H1 (cell line): Measurements from ENCODE around the gene FHDC1. TPM values are rescaled to one million over a fixed set of nuclear protein-coding genes. Genes with fewer than 3 reads are reported as not detected.

ENCODE experiments used
- polyA plus RNA-seq, 7 experiments: library from polyadenylated mRNA; depleted of rRNA in 3 of 7; stranded (reverse) in 5 of 7; unstranded in 2 of 7; fragments of >200 nt in 5 of 7; fragments of 200-250 nt in 2 of 7; gene quantifications; 1 replicate in 5 of 7; 2 replicates in 1 of 7; 4 replicates in 1 of 7; pipeline versions ENCODE4 v1.2.1 to v1.2.3, GENCODE V29; 2011 to 2013; ENCODE audit warnings: missing spikeins in 2 of 7, mixed read lengths in 2 of 7
- total RNA-seq: library from RNA; stranded (reverse); fragmentation: NEBNext Ultra II Directional; extraction: Animal tissue kit (Norgen Biotek cat#: 25700); gene quantifications from 2 replicates; pipeline ENCODE4 v1.2.1, GENCODE V29; 2021
- TF ChIP-seq, protein P1 (sequence below): fragments of 300-600 bp; sonication (generic); IDR thresholded peaks from 2 replicates; pipeline ENCODE4 v1.7.1; 2012; ENCODE audit warnings: low read length, moderate library complexity, mild to moderate bottlenecking, inconsistent platforms; ENCODE audit not compliant: insufficient replicate concordance

FHDC1 gene
- total and polyA plus RNA-seq, 2 of the 8 experiments (the other 6 are each of a cell fraction or from before 2014, with no cell fraction given) = 6.4 to 28.6 TPM

DNA sequence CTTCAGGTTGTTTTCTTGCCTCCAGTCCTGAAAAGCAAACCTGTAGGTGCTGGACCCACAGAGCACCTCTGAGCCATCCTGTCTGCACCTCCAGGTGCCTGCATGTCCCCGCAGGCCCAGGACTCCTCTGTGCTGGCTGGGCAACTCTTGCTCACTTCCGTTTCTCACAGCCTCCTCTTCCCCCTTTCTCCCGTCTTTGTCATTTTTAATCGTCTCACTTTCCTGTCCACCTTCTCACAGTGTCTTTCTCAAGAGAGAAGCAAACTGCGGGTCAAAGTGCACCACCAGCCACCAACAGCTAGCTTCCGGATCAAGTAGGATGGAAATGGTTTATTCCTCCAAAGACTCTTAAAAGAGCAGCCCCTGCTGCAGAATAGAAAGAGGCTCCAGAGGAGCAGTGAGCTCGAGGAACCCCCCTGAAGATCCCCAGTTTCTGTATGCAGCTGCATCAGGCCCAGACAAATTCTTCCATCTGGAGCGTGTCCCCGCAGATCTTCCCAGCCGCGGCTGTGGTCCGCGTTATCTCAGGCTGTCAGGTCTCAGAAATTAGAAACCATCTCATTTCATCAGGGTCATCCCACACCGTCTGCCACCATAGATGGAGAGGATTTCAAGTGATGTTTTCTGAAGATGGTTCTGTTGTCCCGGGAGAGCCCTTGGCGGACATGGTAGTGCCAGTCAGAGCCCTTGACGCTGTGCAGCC, 87.7 kb downstream of the FHDC1 start (continued):
- TF ChIP-seq, protein P1, sequence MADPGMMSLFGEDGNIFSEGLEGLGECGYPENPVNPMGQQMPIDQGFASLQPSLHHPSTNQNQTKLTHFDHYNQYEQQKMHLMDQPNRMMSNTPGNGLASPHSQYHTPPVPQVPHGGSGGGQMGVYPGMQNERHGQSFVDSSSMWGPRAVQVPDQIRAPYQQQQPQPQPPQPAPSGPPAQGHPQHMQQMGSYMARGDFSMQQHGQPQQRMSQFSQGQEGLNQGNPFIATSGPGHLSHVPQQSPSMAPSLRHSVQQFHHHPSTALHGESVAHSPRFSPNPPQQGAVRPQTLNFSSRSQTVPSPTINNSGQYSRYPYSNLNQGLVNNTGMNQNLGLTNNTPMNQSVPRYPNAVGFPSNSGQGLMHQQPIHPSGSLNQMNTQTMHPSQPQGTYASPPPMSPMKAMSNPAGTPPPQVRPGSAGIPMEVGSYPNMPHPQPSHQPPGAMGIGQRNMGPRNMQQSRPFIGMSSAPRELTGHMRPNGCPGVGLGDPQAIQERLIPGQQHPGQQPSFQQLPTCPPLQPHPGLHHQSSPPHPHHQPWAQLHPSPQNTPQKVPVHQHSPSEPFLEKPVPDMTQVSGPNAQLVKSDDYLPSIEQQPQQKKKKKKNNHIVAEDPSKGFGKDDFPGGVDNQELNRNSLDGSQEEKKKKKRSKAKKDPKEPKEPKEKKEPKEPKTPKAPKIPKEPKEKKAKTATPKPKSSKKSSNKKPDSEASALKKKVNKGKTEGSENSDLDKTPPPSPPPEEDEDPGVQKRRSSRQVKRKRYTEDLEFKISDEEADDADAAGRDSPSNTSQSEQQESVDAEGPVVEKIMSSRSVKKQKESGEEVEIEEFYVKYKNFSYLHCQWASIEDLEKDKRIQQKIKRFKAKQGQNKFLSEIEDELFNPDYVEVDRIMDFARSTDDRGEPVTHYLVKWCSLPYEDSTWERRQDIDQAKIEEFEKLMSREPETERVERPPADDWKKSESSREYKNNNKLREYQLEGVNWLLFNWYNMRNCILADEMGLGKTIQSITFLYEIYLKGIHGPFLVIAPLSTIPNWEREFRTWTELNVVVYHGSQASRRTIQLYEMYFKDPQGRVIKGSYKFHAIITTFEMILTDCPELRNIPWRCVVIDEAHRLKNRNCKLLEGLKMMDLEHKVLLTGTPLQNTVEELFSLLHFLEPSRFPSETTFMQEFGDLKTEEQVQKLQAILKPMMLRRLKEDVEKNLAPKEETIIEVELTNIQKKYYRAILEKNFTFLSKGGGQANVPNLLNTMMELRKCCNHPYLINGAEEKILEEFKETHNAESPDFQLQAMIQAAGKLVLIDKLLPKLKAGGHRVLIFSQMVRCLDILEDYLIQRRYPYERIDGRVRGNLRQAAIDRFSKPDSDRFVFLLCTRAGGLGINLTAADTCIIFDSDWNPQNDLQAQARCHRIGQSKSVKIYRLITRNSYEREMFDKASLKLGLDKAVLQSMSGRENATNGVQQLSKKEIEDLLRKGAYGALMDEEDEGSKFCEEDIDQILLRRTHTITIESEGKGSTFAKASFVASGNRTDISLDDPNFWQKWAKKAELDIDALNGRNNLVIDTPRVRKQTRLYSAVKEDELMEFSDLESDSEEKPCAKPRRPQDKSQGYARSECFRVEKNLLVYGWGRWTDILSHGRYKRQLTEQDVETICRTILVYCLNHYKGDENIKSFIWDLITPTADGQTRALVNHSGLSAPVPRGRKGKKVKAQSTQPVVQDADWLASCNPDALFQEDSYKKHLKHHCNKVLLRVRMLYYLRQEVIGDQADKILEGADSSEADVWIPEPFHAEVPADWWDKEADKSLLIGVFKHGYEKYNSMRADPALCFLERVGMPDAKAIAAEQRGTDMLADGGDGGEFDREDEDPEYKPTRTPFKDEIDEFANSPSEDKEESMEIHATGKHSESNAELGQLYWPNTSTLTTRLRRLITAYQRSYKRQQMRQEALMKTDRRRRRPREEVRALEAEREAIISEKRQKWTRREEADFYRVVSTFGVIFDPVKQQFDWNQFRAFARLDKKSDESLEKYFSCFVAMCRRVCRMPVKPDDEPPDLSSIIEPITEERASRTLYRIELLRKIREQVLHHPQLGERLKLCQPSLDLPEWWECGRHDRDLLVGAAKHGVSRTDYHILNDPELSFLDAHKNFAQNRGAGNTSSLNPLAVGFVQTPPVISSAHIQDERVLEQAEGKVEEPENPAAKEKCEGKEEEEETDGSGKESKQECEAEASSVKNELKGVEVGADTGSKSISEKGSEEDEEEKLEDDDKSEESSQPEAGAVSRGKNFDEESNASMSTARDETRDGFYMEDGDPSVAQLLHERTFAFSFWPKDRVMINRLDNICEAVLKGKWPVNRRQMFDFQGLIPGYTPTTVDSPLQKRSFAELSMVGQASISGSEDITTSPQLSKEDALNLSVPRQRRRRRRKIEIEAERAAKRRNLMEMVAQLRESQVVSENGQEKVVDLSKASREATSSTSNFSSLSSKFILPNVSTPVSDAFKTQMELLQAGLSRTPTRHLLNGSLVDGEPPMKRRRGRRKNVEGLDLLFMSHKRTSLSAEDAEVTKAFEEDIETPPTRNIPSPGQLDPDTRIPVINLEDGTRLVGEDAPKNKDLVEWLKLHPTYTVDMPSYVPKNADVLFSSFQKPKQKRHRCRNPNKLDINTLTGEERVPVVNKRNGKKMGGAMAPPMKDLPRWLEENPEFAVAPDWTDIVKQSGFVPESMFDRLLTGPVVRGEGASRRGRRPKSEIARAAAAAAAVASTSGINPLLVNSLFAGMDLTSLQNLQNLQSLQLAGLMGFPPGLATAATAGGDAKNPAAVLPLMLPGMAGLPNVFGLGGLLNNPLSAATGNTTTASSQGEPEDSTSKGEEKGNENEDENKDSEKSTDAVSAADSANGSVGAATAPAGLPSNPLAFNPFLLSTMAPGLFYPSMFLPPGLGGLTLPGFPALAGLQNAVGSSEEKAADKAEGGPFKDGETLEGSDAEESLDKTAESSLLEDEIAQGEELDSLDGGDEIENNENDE = no peak
